Liver (tissue), 9 donors: ENCODE measurements around the gene EP300. TPM values are rescaled to one million over a fixed set of nuclear protein-coding genes. Genes with fewer than 3 reads are reported as not detected.

Source experiments
- DNase-seq: peaks from one replicate; pipeline ENCODE4 v3.0.0-alpha.2; 2017; ENCODE audit warnings: low spot score
- H3K27ac ChIP-seq, 2 donors: one replicate each; pipeline ENCODE4 v1.7.0; 2013; ENCODE audit warnings: inconsistent platforms in 2 of 2, low read length in 2 of 2, control low read depth in 1 of 2, low read depth in 1 of 2, mild to moderate bottlenecking in 1 of 2
- H3K27me3 ChIP-seq, 4 donors: one replicate each; pipeline versions ENCODE4 v1.6.1 to v1.7.0; 2013; ENCODE audit warnings: low read length in 3 of 4, inconsistent platforms in 1 of 4, mild to moderate bottlenecking in 1 of 4, moderate library complexity in 1 of 4; ENCODE audit not compliant: control insufficient read depth in 4 of 4, insufficient read depth in 4 of 4
- H3K36me3 ChIP-seq, 4 donors: one replicate each; pipeline versions ENCODE4 v1.6.1 to v1.7.0; 2013; ENCODE audit warnings: low read length in 3 of 4, mild to moderate bottlenecking in 3 of 4, low read depth in 1 of 4, moderate library complexity in 1 of 4; ENCODE audit not compliant: control insufficient read depth in 4 of 4, insufficient read depth in 3 of 4
- H3K4me1 ChIP-seq, 4 donors: one replicate each; pipeline versions ENCODE4 v1.6.1 to v1.7.0; 2013; ENCODE audit warnings: low read length in 3 of 4, mild to moderate bottlenecking in 3 of 4, moderate library complexity in 1 of 4; ENCODE audit not compliant: control insufficient read depth in 4 of 4, insufficient read depth in 4 of 4
- H3K4me3 ChIP-seq, 3 donors: one replicate each; pipeline versions ENCODE4 v1.6.1 to v1.7.0; 2013; ENCODE audit warnings: low read length in 3 of 3, control low read depth in 1 of 3, low read depth in 1 of 3, mild to moderate bottlenecking in 1 of 3
- H3K9ac ChIP-seq, 2 donors: one replicate each; pipeline ENCODE4 v1.7.0; 2013; ENCODE audit warnings: low read length in 2 of 2, mild to moderate bottlenecking in 2 of 2, moderate library complexity in 2 of 2, control low read depth in 1 of 2, low read depth in 1 of 2
- H3K9me3 ChIP-seq, 4 donors: one replicate each; pipeline versions ENCODE4 v1.6.1 to v1.7.0; 2013; ENCODE audit warnings: low read length in 3 of 4; ENCODE audit not compliant: control insufficient read depth in 4 of 4
- ATF3 ChIP-seq: IDR thresholded peaks from 2 replicates; pipeline ENCODE4 v1.6.1; 2016; ENCODE audit warnings: antibody characterized with exemption
- CTCF ChIP-seq: fragments of 150-350 bp; IDR thresholded peaks from 2 replicates; pipeline ENCODE4 v1.5.1; 2017; ENCODE audit warnings: improper control_type of control experiment, low read depth, low read length; ENCODE audit not compliant: missing input control
- EGR1 ChIP-seq, 2 donors: IDR thresholded peaks; 2 replicates each; pipeline ENCODE4 v1.6.1; 2016 to 2018; ENCODE audit warnings: antibody characterized with exemption in 2 of 2, low read depth in 2 of 2
- FOXA1 ChIP-seq: IDR thresholded peaks from 2 replicates; pipeline ENCODE4 v1.6.1; 2016; ENCODE audit warnings: antibody characterized with exemption
- FOXA2 ChIP-seq: IDR thresholded peaks from 2 replicates; pipeline ENCODE4 v1.6.1; 2016; ENCODE audit warnings: antibody characterized with exemption
- GABPA ChIP-seq, 2 donors: IDR thresholded peaks in 1 of 2; conservative IDR thresholded peaks in 1 of 2; 2 replicates each; pipeline ENCODE4 v1.6.1; 2016; ENCODE audit warnings: antibody characterized with exemption in 2 of 2, mild to moderate bottlenecking in 1 of 2, moderate library complexity in 1 of 2
- HNF4A ChIP-seq, 2 donors: conservative IDR thresholded peaks; 2 replicates each; pipeline ENCODE4 v1.6.1; 2016; ENCODE audit warnings: antibody characterized with exemption in 2 of 2, mild to moderate bottlenecking in 2 of 2
- HNF4G ChIP-seq: IDR thresholded peaks from 2 replicates; pipeline ENCODE4 v1.6.1; 2016; ENCODE audit warnings: antibody characterized with exemption
- JUND ChIP-seq, 2 donors: IDR thresholded peaks; 2 replicates each; pipeline ENCODE4 v1.6.1; 2016; ENCODE audit warnings: antibody characterized with exemption in 2 of 2
- MAX ChIP-seq: IDR thresholded peaks from 2 replicates; pipeline ENCODE4 v1.6.1; 2016; ENCODE audit warnings: antibody characterized with exemption
- NR2F2 ChIP-seq: IDR thresholded peaks from 2 replicates; pipeline ENCODE4 v1.6.1; 2016; ENCODE audit warnings: antibody characterized with exemption
- RAD21 ChIP-seq, 2 donors: IDR thresholded peaks; 2 replicates each; pipeline ENCODE4 v1.6.1; 2016; ENCODE audit warnings: antibody characterized with exemption in 2 of 2, mild to moderate bottlenecking in 2 of 2
- REST ChIP-seq: IDR thresholded peaks from 2 replicates; pipeline ENCODE4 v1.6.1; 2016; ENCODE audit warnings: antibody characterized with exemption, mild to moderate bottlenecking
- RXRA ChIP-seq, 2 donors: IDR thresholded peaks; 2 replicates each; pipeline ENCODE4 v1.6.1; 2017 to 2018; ENCODE audit warnings: antibody characterized with exemption in 2 of 2, mild to moderate bottlenecking in 1 of 2
- SP1 ChIP-seq: IDR thresholded peaks from 2 replicates; pipeline ENCODE4 v1.6.1; 2018; ENCODE audit warnings: antibody characterized with exemption, mild to moderate bottlenecking
- TAF1 ChIP-seq: conservative IDR thresholded peaks from 2 replicates; pipeline ENCODE4 v1.6.1; 2016; ENCODE audit warnings: antibody characterized with exemption, mild to moderate bottlenecking
- YY1 ChIP-seq: IDR thresholded peaks from 2 replicates; pipeline ENCODE4 v1.6.1; 2016; ENCODE audit warnings: antibody characterized with exemption, mild to moderate bottlenecking
- ZBTB33 ChIP-seq: IDR thresholded peaks from 2 replicates; pipeline ENCODE4 v1.6.1; 2016; ENCODE audit warnings: antibody characterized with exemption
- WGBS: extraction: QIAGEN DNeasy Blood & Tissue Kit; methylation state at CpG from one replicate; pipeline ENCODE4 v1.1.7; 2013; 5-methylcytosine and 5-hydroxymethylcytosine counted together
- polyA plus RNA-seq, 2 donors: library from polyadenylated mRNA; stranded (reverse) in 1 of 2; unstranded in 1 of 2; fragments of 200-250 nt in 1 of 2; fragments of >200 nt in 1 of 2; fragmentation: Nextera tagmentation in 1 of 2; extraction: Ambion mirVana in 1 of 2; gene quantifications; one replicate each; pipeline versions ENCODE4 v1.2.1 to v1.2.3, GENCODE V29; 2013 to 2015
- total RNA-seq, 2 donors: library from RNA; depleted of rRNA; stranded (reverse); fragments of >200 nt; gene quantifications; one replicate each; pipeline ENCODE4 v1.2.3, GENCODE V29; 2014
- donor health status: healthy.
- donor health status: healthy.
- donor health status: healthy.
- donor health status: healthy.
- donor health status: healthy.

Gene EP300
- total and polyA plus RNA-seq, 4 donors, result 6.9 to 95.5 (median 31.9) TPM

GRCh38 chr22:41152902-41153301 lies 60.5 kb downstream of the EP300 start:
- no peak for DNase-seq
- H3K4me1 ChIP-seq, result peaks cover 4 to 11% (median 7%) of the 10 kb centered on the region in 4 donors
- peak; percentile 57 to 62 for TF ChIP-seq HNF4A (conservative IDR thresholded peaks at IDR 0.05)
- TF ChIP-seq EGR1 (IDR thresholded peaks at IDR 0.05; ENCODE audit: low read depth in 2 of 2), result no peak
- TF ChIP-seq RAD21 (IDR thresholded peaks at IDR 0.05), result peak; percentile 55
- peak; percentile 31 for TF ChIP-seq ZBTB33
- peak in 1 of 2 donors; percentile 29 for TF ChIP-seq GABPA (IDR thresholded peaks at IDR 0.05 in 1 of 2, conservative IDR thresholded peaks at IDR 0.05 in 1 of 2)
- TF ChIP-seq RXRA (IDR thresholded peaks at IDR 0.05), result peak; percentile 94
- no peak for TF ChIP-seq CTCF
- no peak for TF ChIP-seq TAF1
- TF ChIP-seq JUND (IDR thresholded peaks at IDR 0.05), result no peak
- TF ChIP-seq REST, result peak; percentile 17
- TF ChIP-seq YY1, result peak; percentile 55
- peak; percentile 9 for TF ChIP-seq FOXA1
- TF ChIP-seq HNF4G, result no peak
- TF ChIP-seq NR2F2, result no peak
- TF ChIP-seq SP1, result peak; percentile 40
- TF ChIP-seq FOXA2, result no peak
- no peak for TF ChIP-seq ATF3
- peak; percentile 68 for TF ChIP-seq MAX
- H3K9ac ChIP-seq, result no peak overlapping the region
- no peak overlapping the region for H3K4me3 ChIP-seq
- H3K36me3 ChIP-seq, result peaks cover 25 to 73% (median 72%) of the 10 kb centered on the region in 4 donors
- no peak overlapping the region for H3K27ac ChIP-seq
- no peaks in the 10 kb centered on the region for H3K9me3 ChIP-seq
- H3K27me3 ChIP-seq, result no peaks in the 10 kb centered on the region
- 40% methylated on average over 7 of the region's 7 CpGs for WGBS
